ENCODE measurements around the gene PTPRD.

Gene PTPRD

DNA sequence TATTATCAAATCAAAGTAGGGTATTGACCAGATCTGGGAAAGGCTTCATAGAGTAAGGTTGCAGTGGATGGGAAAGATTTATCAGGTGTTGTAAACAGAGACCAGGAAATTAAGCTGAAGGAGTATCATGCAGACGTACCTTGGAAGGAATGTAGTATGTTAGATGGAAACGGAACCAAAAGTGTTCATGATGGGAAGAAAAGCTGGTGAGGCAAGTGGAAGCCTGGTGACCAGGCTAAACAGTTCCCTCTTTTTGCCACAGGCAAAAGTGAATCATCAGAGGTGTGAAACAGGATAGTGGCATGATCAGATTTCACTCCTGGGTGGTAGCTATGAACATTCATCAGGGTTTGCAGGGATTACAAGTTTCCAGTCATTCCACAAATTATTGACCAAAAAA, 2033.1 kb downstream of the PTPRD start:
- no peak overlapping the region for H3K4me3 ChIP-seq (ENCODE audit: low read length)
- TF ChIP-seq, protein P1, sequence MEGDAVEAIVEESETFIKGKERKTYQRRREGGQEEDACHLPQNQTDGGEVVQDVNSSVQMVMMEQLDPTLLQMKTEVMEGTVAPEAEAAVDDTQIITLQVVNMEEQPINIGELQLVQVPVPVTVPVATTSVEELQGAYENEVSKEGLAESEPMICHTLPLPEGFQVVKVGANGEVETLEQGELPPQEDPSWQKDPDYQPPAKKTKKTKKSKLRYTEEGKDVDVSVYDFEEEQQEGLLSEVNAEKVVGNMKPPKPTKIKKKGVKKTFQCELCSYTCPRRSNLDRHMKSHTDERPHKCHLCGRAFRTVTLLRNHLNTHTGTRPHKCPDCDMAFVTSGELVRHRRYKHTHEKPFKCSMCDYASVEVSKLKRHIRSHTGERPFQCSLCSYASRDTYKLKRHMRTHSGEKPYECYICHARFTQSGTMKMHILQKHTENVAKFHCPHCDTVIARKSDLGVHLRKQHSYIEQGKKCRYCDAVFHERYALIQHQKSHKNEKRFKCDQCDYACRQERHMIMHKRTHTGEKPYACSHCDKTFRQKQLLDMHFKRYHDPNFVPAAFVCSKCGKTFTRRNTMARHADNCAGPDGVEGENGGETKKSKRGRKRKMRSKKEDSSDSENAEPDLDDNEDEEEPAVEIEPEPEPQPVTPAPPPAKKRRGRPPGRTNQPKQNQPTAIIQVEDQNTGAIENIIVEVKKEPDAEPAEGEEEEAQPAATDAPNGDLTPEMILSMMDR (IDR thresholded peaks at IDR 0.05; ENCODE audit: insufficient read depth, low read depth, low read length, missing control alignments) = no peak
- DNase-seq (ENCODE audit: low read depth) = peak; percentile 83

DNA sequence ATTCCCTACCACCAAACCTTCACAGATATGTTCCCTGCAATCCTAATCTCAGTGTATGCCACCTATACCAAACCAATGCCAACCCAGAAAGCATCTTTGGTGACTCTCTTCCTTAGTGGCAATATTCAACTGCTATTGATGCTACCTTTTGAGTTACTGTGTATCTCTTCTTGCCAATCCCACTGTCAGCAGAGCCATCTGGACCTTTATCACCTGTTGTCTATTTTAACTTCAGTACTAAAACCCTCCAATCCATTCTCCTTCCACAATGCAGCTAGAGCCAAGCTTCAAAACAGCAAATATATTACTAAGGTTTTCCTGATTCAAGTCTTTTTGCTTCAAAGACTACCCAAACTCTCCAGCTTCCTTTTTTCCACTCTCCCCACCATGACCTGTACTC, 2036.1 kb downstream of the PTPRD start:
- TF ChIP-seq, protein P1 (IDR thresholded peaks at IDR 0.05; ENCODE audit: insufficient read depth, low read depth, low read length, missing control alignments) = no peak
- no peak for DNase-seq (ENCODE audit: low read depth)
- no peak overlapping the region for H3K4me3 ChIP-seq (ENCODE audit: low read length)

DNA sequence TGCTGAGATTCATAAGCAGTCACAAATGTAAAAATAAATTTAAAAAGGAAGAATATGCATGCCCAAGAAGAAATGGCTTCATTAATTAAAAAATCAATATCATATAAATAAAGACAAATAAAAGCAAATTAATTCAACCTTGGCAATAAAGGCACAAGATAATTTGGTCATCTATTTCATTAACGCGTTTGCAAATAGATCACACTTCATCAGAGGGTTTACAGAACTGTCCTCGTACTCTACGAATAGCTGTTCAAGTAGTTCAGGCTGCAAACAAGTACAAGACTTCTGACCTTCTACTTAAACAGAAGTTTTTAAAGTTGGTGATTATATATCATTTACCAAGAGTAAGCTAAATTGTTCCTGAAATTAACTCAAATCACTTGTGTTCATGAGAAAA, 2038.0 kb downstream of the PTPRD start:
- H3K4me3 ChIP-seq (ENCODE audit: low read length) = no peak overlapping the region
- no peak for DNase-seq (ENCODE audit: low read depth)
- TF ChIP-seq, protein P1 (IDR thresholded peaks at IDR 0.05; ENCODE audit: insufficient read depth, low read depth, low read length, missing control alignments) = no peak

DNA sequence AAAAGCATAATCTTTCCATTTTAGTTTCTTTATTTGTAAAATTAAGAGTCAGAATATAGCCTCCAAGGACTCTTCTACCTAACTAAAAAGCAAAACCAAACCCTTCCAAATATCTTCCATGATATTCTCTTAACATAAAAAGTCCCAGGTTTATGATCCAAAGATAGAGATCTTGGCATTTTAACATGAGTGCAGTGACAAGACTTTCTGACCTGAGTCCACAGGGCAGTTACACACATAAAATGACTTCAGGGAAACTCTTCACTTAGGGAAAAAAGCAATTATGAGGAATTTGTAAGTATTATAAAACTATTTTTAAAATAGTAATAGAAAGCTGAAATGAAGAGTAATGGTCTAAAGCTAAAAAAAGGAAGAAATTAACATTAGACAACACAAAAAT, 2040.6 kb downstream of the PTPRD start:
- TF ChIP-seq, protein P1 (IDR thresholded peaks at IDR 0.05; ENCODE audit: insufficient read depth, low read depth, low read length, missing control alignments) = no peak
- DNase-seq (ENCODE audit: low read depth) = no peak
- H3K4me3 ChIP-seq (ENCODE audit: low read length) = no peak overlapping the region

DNA sequence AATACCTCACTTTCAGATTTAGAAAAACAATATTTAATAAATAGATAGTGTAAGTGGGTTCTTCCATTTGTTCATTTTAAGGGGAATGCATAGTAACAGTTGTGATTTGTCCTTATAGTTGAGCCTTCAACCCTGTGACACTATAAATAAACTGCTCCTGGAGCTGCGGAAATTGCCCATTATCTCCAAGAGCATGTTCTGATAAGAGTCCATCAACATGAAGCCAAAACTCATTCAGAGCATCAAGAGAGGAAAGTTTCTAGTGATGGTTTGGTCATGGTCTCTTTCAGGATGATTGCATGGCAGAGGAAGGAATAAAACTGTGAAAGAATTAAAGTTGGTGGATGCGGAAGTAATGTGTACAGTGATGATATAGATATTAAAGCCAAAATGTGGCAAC, 2041.2 kb downstream of the PTPRD start:
- no peak overlapping the region for H3K4me3 ChIP-seq (ENCODE audit: low read length)
- DNase-seq (ENCODE audit: low read depth) = no peak
- TF ChIP-seq, protein P1 (IDR thresholded peaks at IDR 0.05; ENCODE audit: insufficient read depth, low read depth, low read length, missing control alignments) = no peak

DNA sequence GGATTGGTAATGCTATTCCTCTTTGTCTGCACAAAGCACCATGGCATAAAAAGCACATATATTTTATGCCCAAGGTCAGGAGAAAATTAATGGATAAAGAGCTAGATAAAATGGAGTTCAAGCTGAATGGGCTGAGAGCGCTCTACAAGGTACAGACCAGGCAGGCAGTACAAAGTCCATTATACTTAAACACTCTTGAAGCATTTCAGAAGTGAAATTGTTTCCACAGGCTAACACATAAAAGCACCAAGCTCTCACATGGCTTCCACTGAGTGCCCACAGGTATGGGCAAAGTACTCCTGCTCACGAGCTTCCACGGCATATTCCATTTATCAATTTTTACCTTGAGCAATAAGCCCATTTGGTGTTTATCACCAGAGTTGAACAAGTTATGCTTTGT, 2042.0 kb downstream of the PTPRD start:
- no peak overlapping the region for H3K4me3 ChIP-seq (ENCODE audit: low read length)
- DNase-seq (ENCODE audit: low read depth) = no peak
- TF ChIP-seq, protein P1 (IDR thresholded peaks at IDR 0.05; ENCODE audit: insufficient read depth, low read depth, low read length, missing control alignments) = no peak

DNA sequence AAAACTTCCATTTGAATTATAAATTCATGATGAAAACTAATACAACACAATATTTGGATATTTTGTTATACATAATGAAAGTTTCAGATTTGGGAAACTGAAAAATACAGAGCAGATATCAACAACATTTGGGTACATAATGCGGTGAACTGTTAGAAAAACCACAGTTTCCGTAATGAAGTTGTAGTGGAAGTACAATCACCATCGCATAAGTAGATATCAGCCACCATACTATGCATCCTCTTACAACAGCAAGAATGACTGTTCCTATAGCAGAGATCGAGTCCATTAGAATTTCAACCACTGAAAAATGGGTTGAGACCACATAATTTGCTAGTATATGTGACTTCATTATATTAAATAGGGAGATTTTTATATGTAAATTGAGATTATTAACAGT, 2043.0 kb downstream of the PTPRD start:
- no peak for DNase-seq (ENCODE audit: low read depth)
- H3K4me3 ChIP-seq (ENCODE audit: low read length) = no peak overlapping the region
- TF ChIP-seq, protein P1 (IDR thresholded peaks at IDR 0.05; ENCODE audit: insufficient read depth, low read depth, low read length, missing control alignments) = no peak

All from epithelial cell of esophagus (primary cell).